Prostate gland (tissue), 2 donors: Measurements from ENCODE around the gene NAGPA. TPM values are rescaled to one million over a fixed set of nuclear protein-coding genes. Genes with fewer than 3 reads are reported as not detected.

ENCODE experiments used
- DNase-seq: peaks from one replicate; pipeline ENCODE4 v3.0.0-alpha.2; 2019; ENCODE audit warnings: low spot score
- H3K27ac ChIP-seq, 2 donors: fragments of 200-600 bp; sonication (generic); 2 replicates each; pipeline ENCODE4 v1.5.1; 2017 to 2019
- H3K27me3 ChIP-seq: fragments of 200-600 bp; sonication (generic); replicated peaks from 2 replicates; pipeline ENCODE4 v1.5.1; 2019; ENCODE audit not compliant: insufficient read depth
- H3K36me3 ChIP-seq, 2 donors: fragments of 200-600 bp; sonication (generic); 1 replicate in 1 of 2; 2 replicates in 1 of 2; pipeline versions ENCODE4 v1.5.1 to v1.8.1; 2017 to 2019
- H3K4me1 ChIP-seq: fragments of 200-600 bp; sonication (generic); replicated peaks from 2 replicates; pipeline ENCODE4 v1.5.1; 2019
- H3K4me3 ChIP-seq, 2 donors: fragments of 200-600 bp; sonication (generic); 2 replicates each; pipeline ENCODE4 v1.5.1; 2017 to 2019
- H3K9me3 ChIP-seq: fragments of 200-600 bp; sonication (generic); 2 replicates; pipeline ENCODE4 v1.5.1; 2017
- POLR2A ChIP-seq: fragments of 450-650 bp; IDR thresholded peaks from one replicate; pipeline ENCODE4 v1.6.1; 2016; ENCODE audit warnings: antibody characterized with exemption, mild to moderate bottlenecking
- POLR2AphosphoS5 ChIP-seq: sonication (generic); formaldehyde crosslinking; IDR thresholded peaks from one replicate; pipeline ENCODE4 v1.6.1; 2017; ENCODE audit warnings: antibody characterized with exemption
- WGBS: methylation state at CpG from one replicate; pipeline ENCODE4 v1.1.5; 2018; 5-methylcytosine and 5-hydroxymethylcytosine counted together
- intact Hi-C: fragments of 100-400 bp; cut with DNase I; formaldehyde crosslinking; loops from one replicate; pipeline ENCODE4 v1.14.2; 2022
- total RNA-seq, 2 donors: library from RNA; depleted of rRNA; stranded (reverse); fragments of >200 nt; gene quantifications; one replicate each; pipeline ENCODE4 v1.1.0, GENCODE V29; 2016
- TF ChIP-seq, protein P1 (sequence below), 4 experiments: fragments of 200-600 bp in 2 of 4; fragments of 450-650 bp in 2 of 4; sonication (generic) in 2 of 4; IDR thresholded peaks; 1 replicate in 3 of 4; 2 replicates in 1 of 4; pipeline ENCODE4 v1.5.1; 2016 to 2019; ENCODE audit warnings: antibody characterized with exemption in 4 of 4, mild to moderate bottlenecking in 2 of 4, moderate library complexity in 2 of 4

NAGPA gene
- total RNA-seq, 2 donors from 2014 or later: 29.1 to 32.3 TPM

DNA sequence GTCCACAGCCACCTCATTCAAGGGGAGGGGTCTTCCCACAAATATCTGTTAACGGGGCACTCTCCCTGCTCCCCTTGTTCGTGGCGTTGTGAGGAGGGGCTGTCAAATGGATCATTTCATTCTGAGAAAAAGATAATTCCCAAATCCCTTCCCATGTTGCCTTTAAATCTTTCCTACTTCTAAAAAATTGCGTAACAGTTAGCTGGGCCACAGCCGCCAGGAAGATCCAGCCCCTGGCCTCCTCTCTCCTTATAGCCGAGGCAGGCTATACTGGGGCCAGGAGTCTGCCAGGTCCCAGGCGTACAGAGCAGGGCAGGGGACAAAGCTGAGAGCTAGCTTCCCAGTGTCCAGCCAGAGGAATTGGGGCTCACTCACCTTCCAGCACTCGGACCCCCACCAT is 31.6 kb upstream of the NAGPA start:
- TF ChIP-seq, protein P1, sequence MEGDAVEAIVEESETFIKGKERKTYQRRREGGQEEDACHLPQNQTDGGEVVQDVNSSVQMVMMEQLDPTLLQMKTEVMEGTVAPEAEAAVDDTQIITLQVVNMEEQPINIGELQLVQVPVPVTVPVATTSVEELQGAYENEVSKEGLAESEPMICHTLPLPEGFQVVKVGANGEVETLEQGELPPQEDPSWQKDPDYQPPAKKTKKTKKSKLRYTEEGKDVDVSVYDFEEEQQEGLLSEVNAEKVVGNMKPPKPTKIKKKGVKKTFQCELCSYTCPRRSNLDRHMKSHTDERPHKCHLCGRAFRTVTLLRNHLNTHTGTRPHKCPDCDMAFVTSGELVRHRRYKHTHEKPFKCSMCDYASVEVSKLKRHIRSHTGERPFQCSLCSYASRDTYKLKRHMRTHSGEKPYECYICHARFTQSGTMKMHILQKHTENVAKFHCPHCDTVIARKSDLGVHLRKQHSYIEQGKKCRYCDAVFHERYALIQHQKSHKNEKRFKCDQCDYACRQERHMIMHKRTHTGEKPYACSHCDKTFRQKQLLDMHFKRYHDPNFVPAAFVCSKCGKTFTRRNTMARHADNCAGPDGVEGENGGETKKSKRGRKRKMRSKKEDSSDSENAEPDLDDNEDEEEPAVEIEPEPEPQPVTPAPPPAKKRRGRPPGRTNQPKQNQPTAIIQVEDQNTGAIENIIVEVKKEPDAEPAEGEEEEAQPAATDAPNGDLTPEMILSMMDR (IDR thresholded peaks at IDR 0.05): no peak
- TF ChIP-seq POLR2A (no peak), POLR2AphosphoS5 (no peak)
- DNase-seq: no peak
- no peak overlapping the region for H3K27ac ChIP-seq
- no peak overlapping the region for H3K4me3 ChIP-seq
- H3K27me3 ChIP-seq: no peaks in the 10 kb centered on the region
- H3K36me3 ChIP-seq: no peaks in the 10 kb centered on the region
- H3K9me3 ChIP-seq: no peaks in the 10 kb centered on the region
- intact Hi-C loops: no loop called here
- H3K4me1 ChIP-seq: no peaks in the 10 kb centered on the region
- 36% methylated on average over 8 of the region's 8 CpGs for WGBS

- H3K4me1 ChIP-seq: no peaks in the 10 kb centered on the region
- H3K27ac ChIP-seq: no peak overlapping the region
- H3K4me3 ChIP-seq: no peak overlapping the region
- DNase-seq: no peak
- H3K36me3 ChIP-seq: no peaks in the 10 kb centered on the region
- H3K9me3 ChIP-seq: no peaks in the 10 kb centered on the region
- intact Hi-C loops: no loop called here
- H3K27me3 ChIP-seq: no peaks in the 10 kb centered on the region
- TF ChIP-seq POLR2AphosphoS5: no peak
- no peak for TF ChIP-seq POLR2A
- TF ChIP-seq, protein P1 (IDR thresholded peaks at IDR 0.05): no peak
- 29% methylated on average over 7 of the region's 7 CpGs for WGBS
Measured at GRCh38 chr16:5064915-5065314, 31.2 kb upstream of the NAGPA start.

GRCh38 chr16:5062790-5063765 is 29.3 kb upstream of the NAGPA start:
- H3K9me3 ChIP-seq: no peaks in the 10 kb centered on the region
- H3K27me3 ChIP-seq: no peaks in the 10 kb centered on the region
- no peaks in the 10 kb centered on the region for H3K4me1 ChIP-seq
- intact Hi-C loops: no loop called here
- H3K36me3 ChIP-seq: no peaks in the 10 kb centered on the region
- WGBS: 67% methylated on average over 19 of the region's 19 CpGs
- no peak overlapping the region for H3K4me3 ChIP-seq
- no peak overlapping the region for H3K27ac ChIP-seq
- DNase-seq: no peak
- TF ChIP-seq POLR2A (no peak), POLR2AphosphoS5 (no peak)
- TF ChIP-seq, protein P1 (IDR thresholded peaks at IDR 0.05): no peak

- Histone ChIP-seq H3K27ac (no peak overlapping the region), H3K27me3 (no peaks in the 10 kb centered on the region), H3K36me3 (no peaks in the 10 kb centered on the region), H3K9me3 (no peaks in the 10 kb centered on the region), H3K4me1 (no peaks in the 10 kb centered on the region), H3K4me3 (no peak overlapping the region)
- intact Hi-C loops: no loop called here
- TF ChIP-seq POLR2AphosphoS5 (no peak), POLR2A (no peak)
- TF ChIP-seq, protein P1 (IDR thresholded peaks at IDR 0.05): no peak
- no peak for DNase-seq
- 66% methylated on average over 11 of the region's 11 CpGs for WGBS
Measured at GRCh38 chr16:5062051-5062450, 28.3 kb upstream of the NAGPA start.
